GM18870 (cell line): ENCODE data around the gene GAREM2.

Source experiments
- ATAC-seq: cut with Tn5 transposase; IDR thresholded peaks from one replicate; pipeline ENCODE4 v1.9.1; 2021; ENCODE audit warnings: moderate library complexity; ENCODE audit not compliant: unreplicated experiment

The GAREM2 gene

GRCh38 chr2:26224095-26224494 is 51.2 kb downstream of the GAREM2 start:
- no peak for ATAC-seq

- no peak for ATAC-seq
These were observed 56.7 kb downstream of the GAREM2 start for GRCh38 chr2:26229595-26229994.

- no peak for ATAC-seq
These were observed 57.9 kb downstream of the GAREM2 start for GRCh38 chr2:26230806-26231205.

- no peak for ATAC-seq
These were observed 62.2 kb downstream of the GAREM2 start for GRCh38 chr2:26235089-26235488.

GRCh38 chr2:26237868-26238267 is 65.0 kb downstream of the GAREM2 start:
- ATAC-seq = no peak

GRCh38 chr2:26238311-26238958 is 65.5 kb downstream of the GAREM2 start:
- no peak for ATAC-seq
